Spleen (tissue), 13 donors: ENCODE results near the gene RPAIN. TPM values are rescaled to one million over a fixed set of nuclear protein-coding genes. Genes with fewer than 3 reads are reported as not detected.

Source experiments
- DNase-seq: peaks from one replicate; pipeline ENCODE4 v3.0.0-alpha.2; 2020
- H3K27ac ChIP-seq, 8 donors: fragments of 200-600 bp; sonication (generic) in 7 of 8; 1 replicate in 4 of 8; 2 replicates in 4 of 8; pipeline versions ENCODE4 v1.5.0 to v1.8.0; 2016 to 2021; ENCODE audit warnings: inconsistent platforms in 4 of 8, mild to moderate bottlenecking in 4 of 8, moderate library complexity in 1 of 8
- H3K27me3 ChIP-seq, 7 donors: fragments of 200-600 bp; sonication (generic) in 6 of 7; replicated peaks in 1 of 7; 1 replicate in 4 of 7; 2 replicates in 3 of 7; pipeline versions ENCODE4 v1.5.0 to v1.8.0; 2016 to 2021; ENCODE audit warnings: inconsistent platforms in 3 of 7, mild to moderate bottlenecking in 1 of 7
- H3K36me3 ChIP-seq, 6 donors: fragments of 200-600 bp; sonication (generic) in 5 of 6; 1 replicate in 4 of 6; 2 replicates in 2 of 6; pipeline versions ENCODE4 v1.5.0 to v1.8.0; 2016 to 2021; ENCODE audit warnings: inconsistent platforms in 2 of 6
- H3K4me1 ChIP-seq, 6 donors: fragments of 200-600 bp; sonication (generic) in 5 of 6; 1 replicate in 3 of 6; 2 replicates in 3 of 6; pipeline versions ENCODE4 v1.5.0 to v1.8.0; 2016 to 2021; ENCODE audit warnings: inconsistent platforms in 3 of 6
- H3K4me3 ChIP-seq, 8 donors: fragments of 200-600 bp; sonication (generic) in 7 of 8; 1 replicate in 4 of 8; 2 replicates in 4 of 8; pipeline versions ENCODE4 v1.5.0 to v1.8.0; 2016 to 2021; ENCODE audit warnings: inconsistent platforms in 4 of 8, mild to moderate bottlenecking in 4 of 8, moderate library complexity in 2 of 8
- H3K9me3 ChIP-seq, 8 donors: fragments of 200-600 bp; sonication (generic) in 7 of 8; 1 replicate in 4 of 8; 2 replicates in 4 of 8; pipeline versions ENCODE4 v1.5.0 to v1.8.0; 2016 to 2021; ENCODE audit warnings: inconsistent platforms in 4 of 8
- CTCF ChIP-seq, 11 experiments: fragments of 200-600 bp in 7 of 11; fragments of 450-650 bp in 4 of 11; sonication (generic) in 4 of 11; IDR thresholded peaks in 8 of 11; conservative IDR thresholded peaks in 3 of 11; 1 replicate in 7 of 11; 2 replicates in 4 of 11; pipeline versions ENCODE4 v1.4.0 to v1.8.0; 2016 to 2021; ENCODE audit warnings: antibody characterized with exemption in 11 of 11, inconsistent platforms in 4 of 11, mild to moderate bottlenecking in 1 of 11
- POLR2A ChIP-seq, 3 donors: fragments of 450-650 bp; IDR thresholded peaks; one replicate each; pipeline ENCODE4 v1.5.1; 2017; ENCODE audit warnings: antibody characterized with exemption in 3 of 3, mild to moderate bottlenecking in 1 of 3
- POLR2AphosphoS5 ChIP-seq, 3 donors: sonication (generic); formaldehyde crosslinking; IDR thresholded peaks; one replicate each; pipeline ENCODE4 v1.5.1; 2017; ENCODE audit warnings: antibody characterized with exemption in 3 of 3
- WGBS, 5 donors: extraction: QIAGEN DNeasy Blood & Tissue Kit in 3 of 5; methylation state at CpG; one replicate each; pipeline versions ENCODE4 v1.1.5 to v1.1.7; 2013 to 2018; 5-methylcytosine and 5-hydroxymethylcytosine counted together
- intact Hi-C: fragments of 100-400 bp; cut with DNase I; formaldehyde crosslinking; loops from one replicate; pipeline ENCODE4 v1.15.0; 2023; ENCODE audit warnings: low total_unique reads
- long read RNA-seq, 2 donors: transcript quantifications; one replicate each; lab custom pipeline, GENCODE V29; 2026
- polyA plus RNA-seq, 3 donors: library from polyadenylated mRNA; stranded (reverse); fragments of 200-250 nt; gene quantifications; one replicate each; pipeline ENCODE4 v1.2.1, GENCODE V29; 2013
- total RNA-seq, 7 donors: library from RNA; depleted of rRNA in 3 of 7; stranded (reverse); fragments of >200 nt in 3 of 7; fragmentation: NEBNext Ultra II Directional in 4 of 7; extraction: Animal tissue kit (Norgen Biotek cat#: 25700) in 4 of 7; gene quantifications; one replicate each; pipeline versions ENCODE4 v1.1.0 to v1.2.1, GENCODE V29; 2016 to 2021
- donor health status: healthy with polysubstance abuse.
- donor health status: DM: no; HTN: no; CAD: no; lungs with moderate emphysema.
- donor health status: DM: no; HTN: no; CAD: no.
- donor health status: Bipolar disorder and iron deficiency.
- donor health status: healthy.
- donor health status: DM: no; HTN: no; CAD: no.
- donor health status: DM: yes; HTN: yes; CAD: no.

The RPAIN gene
- total RNA-seq (10 to 100 TPM; 30.3 to 52.3 (median 40.5) TPM), polyA plus RNA-seq (10 to 100 TPM; 34.1 to 37.3 (median 34.5) TPM)
- long read RNA-seq, donor 1, transcript RPAIN-205 (4 exons, 1,057 nt): major isoform, 6 of 172 reads
- long read RNA-seq, donor 1, transcript RPAIN-211 (3 exons, 597 nt): major isoform, 6 of 172 reads
- long read RNA-seq, donor 1, partial matches to known transcripts: 64 of 172 reads
- long read RNA-seq, donor 1, other reads (novel, unspliced or antisense): 82 of 172 reads
- long read RNA-seq, donor 2, transcript RPAIN-205 (4 exons, 1,057 nt): minor isoform, 6 of 157 reads
- long read RNA-seq, donor 2, transcript RPAIN-203 (7 exons, 1,535 nt): major isoform, 7 of 157 reads
- long read RNA-seq, donor 2, partial matches to known transcripts: 57 of 157 reads
- long read RNA-seq, donor 2, other reads (novel, unspliced or antisense): 81 of 157 reads

- TF ChIP-seq POLR2A (IDR thresholded peaks at IDR 0.05) (peak in 1 of 3 donors; percentile 30), CTCF (IDR thresholded peaks at IDR 0.05 in 8 of 11, conservative IDR thresholded peaks at IDR 0.05 in 3 of 11) (no peak), POLR2AphosphoS5 (IDR thresholded peaks at IDR 0.05) (peak in 1 of 3 donors; percentile 91)
- Histone ChIP-seq H3K27ac (peak within 1 kb of the TSS; percentile 88 to 98 (median 95)), H3K4me1 (peaks cover 32 to 90% (median 45%) of the 10 kb centered on the region in 6 donors), H3K36me3 (peaks cover 0 to 68% (median 45%) of the 10 kb centered on the region in 6 donors), H3K27me3 (no peaks in the 10 kb centered on the region), H3K4me3 (peak within 1 kb of the TSS; percentile 79 to 99 (median 94)), H3K9me3 (no peaks in the 10 kb centered on the region)
- DNase-seq: peak; percentile 96
- intact Hi-C loops: no loop called here
- 0 to 1% (median 0%) methylated on average over 27 to 41 of the region's 41 CpGs for WGBS, 5 donors
Observed at GRCh38 chr17:5419959-5420653, at the start of gene RPAIN. RPAIN (plus strand) TSS chr17:5420182; CDS start chr17:5420211, 29 bp downstream.

- Histone ChIP-seq H3K9me3 (no peaks in the 10 kb centered on the region), H3K27me3 (no peaks in the 10 kb centered on the region), H3K36me3 (peaks cover 0 to 100% (median 89%) of the 10 kb centered on the region in 6 donors), H3K27ac (no peak overlapping the region), H3K4me1 (no peaks in the 10 kb centered on the region), H3K4me3 (no peak overlapping the region)
- intact Hi-C loops: no loop called here
- no peak for DNase-seq
- no peak for TF ChIP-seq CTCF (IDR thresholded peaks at IDR 0.05 in 8 of 11, conservative IDR thresholded peaks at IDR 0.05 in 3 of 11)
- WGBS, 5 donors: 88 to 94% (median 89%) methylated on average over 4 of the region's 4 CpGs
Observed at GRCh38 chr17:5370411-5370810, 49.6 kb upstream of the RPAIN start.

- H3K27me3 ChIP-seq: no peaks in the 10 kb centered on the region
- H3K27ac ChIP-seq: no peak overlapping the region
- no peaks in the 10 kb centered on the region for H3K4me1 ChIP-seq
- no peak for DNase-seq
- WGBS, 5 donors: 83 to 91% (median 86%) methylated on average over 6 of the region's 6 CpGs
- no peak overlapping the region for H3K4me3 ChIP-seq
- H3K36me3 ChIP-seq: peaks cover 1 to 100% (median 91%) of the 10 kb centered on the region in 6 donors
- H3K9me3 ChIP-seq: no peaks in the 10 kb centered on the region
- intact Hi-C loops: no loop called here
- no peak for TF ChIP-seq POLR2A (IDR thresholded peaks at IDR 0.05)
- TF ChIP-seq POLR2AphosphoS5 (IDR thresholded peaks at IDR 0.05): no peak
Observed at GRCh38 chr17:5373112-5373511, 46.9 kb upstream of the RPAIN start.

GRCh38 chr17:5378566-5379207 is 41.3 kb upstream of the RPAIN start:
- Histone ChIP-seq H3K4me1 (no peaks in the 10 kb centered on the region), H3K36me3 (peaks cover 5 to 100% (median 99%) of the 10 kb centered on the region in 6 donors), H3K4me3 (no peak overlapping the region), H3K9me3 (no peaks in the 10 kb centered on the region), H3K27me3 (no peaks in the 10 kb centered on the region), H3K27ac (no peak overlapping the region)
- intact Hi-C loops: no loop called here
- WGBS, 5 donors: 87 to 94% (median 91%) methylated on average over 3 of the region's 3 CpGs
- TF ChIP-seq POLR2A (IDR thresholded peaks at IDR 0.05): no peak
- TF ChIP-seq POLR2AphosphoS5 (IDR thresholded peaks at IDR 0.05): peak in 2 of 3 donors; percentile 45 to 55
- no peak for DNase-seq
